Naive thymus-derived CD8-positive, alpha-beta T cell (primary cell): ENCODE data around the gene TSNAXIP1. TPM values are rescaled to one million over a fixed set of nuclear protein-coding genes. Genes with fewer than 3 reads are reported as not detected.

Experiments
- ATAC-seq, 2 donors: fragments of 150-1000 bp; cut with Tn5 transposase in 1 of 2; sonication (Bioruptor Pico), chemical (Tn5 transposase) in 1 of 2; 1 replicate in 1 of 2; 2 replicates in 1 of 2; pipeline ENCODE4 v1.10.0; 2021; ENCODE audit warnings: mild to moderate bottlenecking in 2 of 2, moderate library complexity in 2 of 2
- POLR2A ChIA-PET: fragments of 350-600 bp; sonication (Branson Sonifier 250); formaldehyde crosslinking; loops from one replicate; lab custom pipeline; 2021; ENCODE audit warnings: antibody characterized with exemption; lab: Charles Lee
- DNase-seq, 10 donors: peaks; one replicate each; pipeline versions ENCODE4 v3.0.0 to v3.0.0-alpha.2; 2020 to 2022
- H3K27ac Mint-ChIP-seq, 10 donors: one replicate each; pipeline ENCODE4 v1.8.0; 2020 to 2022; ENCODE audit warnings: mild to moderate bottlenecking in 10 of 10, mixed read lengths in 10 of 10, moderate library complexity in 4 of 10, inconsistent platforms in 1 of 10
- H3K27me3 Mint-ChIP-seq, 5 donors: one replicate each; pipeline ENCODE4 v1.8.0; 2021 to 2022; ENCODE audit warnings: mixed read lengths in 5 of 5
- H3K36me3 Mint-ChIP-seq, 3 donors: one replicate each; pipeline ENCODE4 v1.8.0; 2020 to 2022; ENCODE audit warnings: mixed read lengths in 3 of 3, mild to moderate bottlenecking in 2 of 3, inconsistent platforms in 1 of 3
- H3K4me1 Mint-ChIP-seq, 4 donors: one replicate each; pipeline ENCODE4 v1.8.0; 2021 to 2022; ENCODE audit warnings: mixed read lengths in 4 of 4
- H3K4me3 Mint-ChIP-seq, 10 donors: one replicate each; pipeline ENCODE4 v1.8.0; 2020 to 2022; ENCODE audit warnings: mild to moderate bottlenecking in 10 of 10, mixed read lengths in 10 of 10, moderate library complexity in 6 of 10, inconsistent platforms in 1 of 10
- H3K9me3 Mint-ChIP-seq, 9 donors: one replicate each; pipeline ENCODE4 v1.8.0; 2020 to 2022; ENCODE audit warnings: mixed read lengths in 9 of 9, mild to moderate bottlenecking in 3 of 9, inconsistent platforms in 1 of 9, moderate library complexity in 1 of 9
- polyA plus RNA-seq, 3 donors: library from polyadenylated mRNA; unstranded; fragments of 300-500 nt; fragmentation: Illumina TruSeq; gene quantifications; one replicate each; pipeline ENCODE4 v1.2.3, GENCODE V29; 2021
- total RNA-seq, 8 experiments: library from RNA in 2 of 8; stranded (reverse) in 2 of 8; gene quantifications; one replicate each; pipeline ENCODE4 v1.2.3 and lab custom pipeline; 2021 to 2026

Gene TSNAXIP1
- total and polyA plus RNA-seq, 5 experiments from 2014 or later, result 0.14 to 1.2 (median 1.0) TPM; not detected in 2

DNA sequence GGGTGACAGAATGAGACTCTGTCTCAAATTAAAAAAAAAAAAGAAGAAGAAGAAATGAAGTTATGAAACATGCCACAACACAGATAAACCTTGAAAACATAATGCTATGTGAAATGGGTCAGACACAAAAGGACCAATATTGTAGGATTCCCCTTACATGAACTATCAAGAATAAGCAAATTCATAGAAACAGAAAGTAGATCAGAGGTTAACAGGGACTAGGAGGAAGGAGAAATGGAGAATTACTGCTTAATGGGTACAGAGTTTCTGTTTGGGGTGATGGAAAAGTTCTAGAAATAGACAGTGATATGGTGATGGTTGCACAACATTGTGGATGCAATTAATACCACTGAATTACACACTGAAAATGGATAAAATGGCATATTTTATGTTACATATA lies 16.6 kb upstream of the TSNAXIP1 start:
- POLR2A ChIA-PET, result no interaction called here
- H3K4me3 Mint-ChIP-seq, result no peak overlapping the region
- H3K27ac Mint-ChIP-seq, result peak overlapping the region in 5 of 10 donors; percentile 2 to 64 (median 25)
- no peak for DNase-seq
- H3K36me3 Mint-ChIP-seq, result peaks cover 0 to 14% (median 2%) of the 10 kb centered on the region in 3 donors
- no peaks in the 10 kb centered on the region for H3K9me3 Mint-ChIP-seq
- no peaks in the 10 kb centered on the region for H3K27me3 Mint-ChIP-seq
- peaks cover 0 to 26% (median 11%) of the 10 kb centered on the region in 4 donors for H3K4me1 Mint-ChIP-seq
- no peak for ATAC-seq

- POLR2A ChIA-PET, result no interaction called here
- Mint-ChIP-seq H3K36me3 (peaks cover 0 to 45% (median 0%) of the 10 kb centered on the region in 3 donors), H3K9me3 (no peaks in the 10 kb centered on the region), H3K4me1 (peaks cover 28 to 47% (median 38%) of the 10 kb centered on the region in 4 donors), H3K27me3 (no peaks in the 10 kb centered on the region), H3K4me3 (no peak overlapping the region), H3K27ac (peak overlapping the region in 6 of 10 donors; percentile 1 to 79 (median 64))
- no peak for DNase-seq
- ATAC-seq, result no peak
These were observed 10.5 kb upstream of the TSNAXIP1 start for GRCh38 chr16:67796099-67796718.

- peak overlapping the region in 9 of 10 donors; percentile 27 to 85 (median 68) for H3K27ac Mint-ChIP-seq
- POLR2A ChIA-PET, result interaction anchor here (0.5 to 1.3 kb wide), 3 partner anchors 140 to 565 kb away, joined by 3 to 4 read pairs (median 4); partner anchors contain the start of gene ACD
- H3K27me3 Mint-ChIP-seq, result no peaks in the 10 kb centered on the region
- peaks cover 46 to 79% (median 74%) of the 10 kb centered on the region in 4 donors for H3K4me1 Mint-ChIP-seq
- peaks cover 0 to 63% (median 5%) of the 10 kb centered on the region in 3 donors for H3K36me3 Mint-ChIP-seq
- ATAC-seq, result no peak
- peak overlapping the region in 4 of 10 donors; percentile 10 to 55 (median 16) for H3K4me3 Mint-ChIP-seq
- DNase-seq, result no peak
- H3K9me3 Mint-ChIP-seq, result no peaks in the 10 kb centered on the region
These were observed 6.3 kb upstream of the TSNAXIP1 start for GRCh38 chr16:67800338-67800926.

DNA sequence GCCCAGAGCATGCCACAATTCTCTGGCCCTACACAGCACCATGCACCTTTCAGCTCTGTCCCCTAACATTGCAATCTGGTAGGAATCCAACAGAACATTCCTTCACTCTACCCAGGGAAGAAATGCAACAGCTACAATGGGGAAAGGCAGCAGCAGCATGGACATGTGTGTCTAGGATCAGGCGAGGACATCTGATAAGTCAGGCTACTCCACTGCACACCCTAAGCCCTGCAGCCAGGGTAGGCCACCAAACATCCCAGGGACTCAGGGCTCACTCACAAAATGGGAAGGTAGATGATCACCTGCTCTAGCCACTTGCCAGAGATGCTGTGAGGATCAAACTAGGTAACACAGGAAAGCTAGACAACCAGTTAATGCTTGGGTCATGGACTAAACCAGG lies 5.4 kb upstream of the TSNAXIP1 start:
- peaks cover 45 to 84% (median 76%) of the 10 kb centered on the region in 4 donors for H3K4me1 Mint-ChIP-seq
- H3K4me3 Mint-ChIP-seq, result peak overlapping the region in 9 of 10 donors; percentile 11 to 81 (median 67)
- peak overlapping the region in 7 of 10 donors; percentile 27 to 81 (median 70) for H3K27ac Mint-ChIP-seq
- H3K27me3 Mint-ChIP-seq, result no peaks in the 10 kb centered on the region
- DNase-seq (no peak), ATAC-seq (no peak)
- peaks cover 0 to 63% (median 5%) of the 10 kb centered on the region in 3 donors for H3K36me3 Mint-ChIP-seq
- POLR2A ChIA-PET, result interaction anchor here (0.5 to 1.3 kb wide), 8 partner anchors 42 to 566 kb away, joined by 3 to 4 read pairs (median 4); partner anchors contain the start of genes ACD, EDC4 and GFOD2
- no peaks in the 10 kb centered on the region for H3K9me3 Mint-ChIP-seq

- Mint-ChIP-seq H3K4me1 (peaks cover 39 to 80% (median 74%) of the 10 kb centered on the region in 4 donors), H3K9me3 (no peaks in the 10 kb centered on the region), H3K27ac (peak overlapping the region in 9 of 10 donors; percentile 53 to 81 (median 72)), H3K27me3 (no peaks in the 10 kb centered on the region), H3K4me3 (peak overlapping the region; percentile 25 to 81 (median 66)), H3K36me3 (peaks cover 0 to 57% (median 5%) of the 10 kb centered on the region in 3 donors)
- DNase-seq (peak in 5 of 10 donors; percentile 20 to 47 (median 41)), ATAC-seq (no peak)
- POLR2A ChIA-PET, result interaction anchor here (0.7 to 1.1 kb wide), 5 partner anchors 41 to 320 kb away, joined by 3 to 4 read pairs (median 3); partner anchors contain the start of genes EDC4 and GFOD2
These were observed 4.8 kb upstream of the TSNAXIP1 start for GRCh38 chr16:67801883-67802282.

GRCh38 chr16:67803894-67804293 lies 2.8 kb upstream of the TSNAXIP1 start:
- DNase-seq (peak in 1 of 10 donors; percentile 23), ATAC-seq (no peak)
- Mint-ChIP-seq H3K9me3 (no peaks in the 10 kb centered on the region), H3K4me3 (peak overlapping the region in 9 of 10 donors; percentile 34 to 96 (median 78)), H3K27ac (peak overlapping the region in 5 of 10 donors; percentile 52 to 86 (median 73)), H3K36me3 (peaks cover 0 to 40% (median 5%) of the 10 kb centered on the region in 3 donors), H3K4me1 (peaks cover 34 to 73% (median 69%) of the 10 kb centered on the region in 4 donors), H3K27me3 (no peaks in the 10 kb centered on the region)
- POLR2A ChIA-PET, result interaction anchor here (0.8 to 1.0 kb wide), 2 partner anchors 131 to 281 kb away, joined by 3 to 11 read pairs; partner anchors contain the start of gene NFATC3

- peaks cover 0 to 30% (median 5%) of the 10 kb centered on the region in 3 donors for H3K36me3 Mint-ChIP-seq
- ATAC-seq (no peak), DNase-seq (no peak)
- peak overlapping the region in 9 of 10 donors; percentile 44 to 97 (median 83) for H3K27ac Mint-ChIP-seq
- H3K4me1 Mint-ChIP-seq, result peaks cover 29 to 65% (median 61%) of the 10 kb centered on the region in 4 donors
- POLR2A ChIA-PET, result interaction anchor here (1.0 kb wide), 1 partner anchor 130 kb away, joined by 3 read pairs; no protein-coding TSS in a partner anchor
- peak overlapping the region; percentile 87 to 96 (median 92) for H3K4me3 Mint-ChIP-seq
- no peaks in the 10 kb centered on the region for H3K9me3 Mint-ChIP-seq
- H3K27me3 Mint-ChIP-seq, result no peaks in the 10 kb centered on the region
These were observed 1.7 kb upstream of the TSNAXIP1 start for GRCh38 chr16:67804853-67805542.

DNA sequence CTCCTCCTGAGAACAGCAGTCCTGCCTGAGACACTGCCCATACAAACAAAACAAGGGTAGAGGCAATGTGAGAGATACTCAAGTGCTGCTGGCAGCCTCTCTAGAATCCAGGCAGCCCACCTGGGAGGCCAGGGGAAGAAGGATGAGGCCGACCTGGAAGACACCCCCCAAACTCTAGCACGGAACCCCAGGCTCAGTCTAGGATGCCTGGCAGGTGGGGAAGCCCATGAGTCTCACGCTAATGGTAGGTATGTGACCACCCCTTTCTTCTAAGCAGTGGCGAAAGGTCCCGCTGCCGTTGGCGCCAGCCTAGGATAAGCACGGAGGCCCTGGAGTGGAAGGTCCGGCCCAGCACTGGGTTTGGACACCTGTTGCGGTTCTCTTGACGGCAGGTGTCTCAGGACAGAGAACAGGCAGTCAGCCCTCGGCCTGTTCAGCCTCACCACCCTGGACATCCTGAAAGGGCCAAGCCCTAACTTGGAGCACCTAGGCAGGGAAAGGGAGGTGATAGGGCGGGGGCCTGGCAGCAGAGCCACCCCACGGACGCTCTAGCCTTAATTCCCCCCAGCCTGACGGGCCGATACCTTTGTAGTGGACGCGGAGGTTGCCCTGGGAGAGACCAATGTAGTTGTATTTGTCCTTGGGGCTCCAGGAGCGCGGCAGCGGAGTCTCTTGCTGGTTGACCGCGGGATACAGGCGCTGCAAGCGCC lies 816 bp upstream of the TSNAXIP1 start:
- Mint-ChIP-seq H3K36me3 (peaks cover 0 to 23% (median 5%) of the 10 kb centered on the region in 3 donors), H3K27ac (peak overlapping the region; percentile 66 to 98 (median 92)), H3K4me1 (peaks cover 20 to 57% (median 53%) of the 10 kb centered on the region in 4 donors), H3K4me3 (peak overlapping the region; percentile 87 to 96 (median 92)), H3K9me3 (no peaks in the 10 kb centered on the region), H3K27me3 (no peaks in the 10 kb centered on the region)
- DNase-seq (peak in 2 of 10 donors; percentile 8 to 19), ATAC-seq (no peak)
- POLR2A ChIA-PET, result interaction anchor here (0.5 to 2.2 kb wide), 17 partner anchors 11 to 325 kb away, joined by 3 to 14 read pairs (median 5); partner anchors contain the start of genes ACD, ATP6V0D1, CTCF and EDC4

- H3K36me3 Mint-ChIP-seq, result peaks cover 0 to 16% (median 5%) of the 10 kb centered on the region in 3 donors
- H3K4me1 Mint-ChIP-seq, result peaks cover 14 to 43% (median 39%) of the 10 kb centered on the region in 4 donors
- POLR2A ChIA-PET, result interaction anchor here (0.5 to 2.2 kb wide), 20 partner anchors 9 to 529 kb away, joined by 3 to 14 read pairs (median 4); partner anchors contain the start of genes ACD, ATP6V0D1, EDC4 and GFOD2
- ATAC-seq (no peak), DNase-seq (no peak)
- no peaks in the 10 kb centered on the region for H3K9me3 Mint-ChIP-seq
- H3K27ac Mint-ChIP-seq, result peak overlapping the region; percentile 77 to 98 (median 94)
- H3K4me3 Mint-ChIP-seq, result peak overlapping the region; percentile 87 to 96 (median 92)
- no peaks in the 10 kb centered on the region for H3K27me3 Mint-ChIP-seq
These were observed 526 bp downstream of the TSNAXIP1 start for GRCh38 chr16:67807148-67807682.

GRCh38 chr16:67811899-67812298 lies 5.2 kb downstream of the TSNAXIP1 start:
- H3K36me3 Mint-ChIP-seq, result no peaks in the 10 kb centered on the region
- no peaks in the 10 kb centered on the region for H3K27me3 Mint-ChIP-seq
- H3K4me1 Mint-ChIP-seq, result peaks cover 3 to 13% (median 10%) of the 10 kb centered on the region in 4 donors
- DNase-seq, result no peak
- no peaks in the 10 kb centered on the region for H3K9me3 Mint-ChIP-seq
- no peak for ATAC-seq
- H3K4me3 Mint-ChIP-seq, result no peak overlapping the region
- no peak overlapping the region for H3K27ac Mint-ChIP-seq
- POLR2A ChIA-PET, result no interaction called here

DNA sequence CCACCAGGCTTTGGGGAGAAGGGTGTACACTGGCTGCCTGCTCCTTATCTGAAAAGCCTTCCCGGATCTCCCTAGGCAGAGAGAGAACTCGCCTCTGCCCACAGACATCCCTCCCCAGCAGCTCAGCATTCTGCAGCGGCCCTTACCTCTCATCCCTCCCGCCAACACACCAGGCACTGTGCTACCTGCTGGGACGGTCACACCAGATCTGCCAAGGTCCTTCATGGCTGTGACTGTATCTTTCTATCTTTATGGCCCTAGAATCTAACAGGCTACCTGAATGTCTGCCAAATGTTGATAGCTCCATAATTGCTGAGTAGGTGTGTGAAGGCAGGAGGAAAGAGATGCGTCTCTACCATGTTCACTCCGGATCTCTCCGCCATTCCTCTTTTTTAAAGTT lies 7.9 kb downstream of the TSNAXIP1 start:
- Mint-ChIP-seq H3K4me1 (peaks cover 3 to 7% (median 6%) of the 10 kb centered on the region in 4 donors), H3K27me3 (no peaks in the 10 kb centered on the region), H3K36me3 (no peaks in the 10 kb centered on the region), H3K27ac (no peak overlapping the region), H3K4me3 (no peak overlapping the region), H3K9me3 (no peaks in the 10 kb centered on the region)
- POLR2A ChIA-PET, result no interaction called here
- DNase-seq, result no peak
- ATAC-seq, result no peak
